ENCODE measurements around the gene SEC14L2.
"Not testable (repeated sequence)": the region's sequence is repeated elsewhere in the genome, so short reads cannot be mapped to it uniquely, and the experiment has no call there.

The SEC14L2 gene

DNA sequence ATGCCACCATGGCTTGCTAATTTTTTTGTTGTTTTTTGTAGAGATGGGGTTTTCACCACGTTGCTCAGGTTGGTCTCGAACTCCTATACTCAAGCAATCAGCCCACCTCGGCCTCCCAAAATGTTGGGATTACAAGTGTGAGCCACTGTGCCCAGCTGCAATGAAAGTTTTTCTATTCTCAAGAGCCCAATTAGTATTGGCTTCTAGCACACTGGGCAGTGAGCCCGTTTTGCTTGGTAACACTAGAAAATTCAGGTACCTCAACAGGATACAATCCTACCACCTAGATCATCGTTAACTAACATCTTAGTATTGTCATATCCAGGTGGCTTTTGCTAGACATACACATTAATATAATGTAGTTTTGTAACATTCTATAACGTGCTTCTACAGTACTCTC, 56.0 kb downstream of the SEC14L2 start:
- Histone ChIP-seq H3K4me1 (ENCODE audit: control insufficient read depth, insufficient read depth, low read length, poor library complexity, severe bottlenecking) (no peaks in the 10 kb centered on the region), H3K4me3 (ENCODE audit: insufficient read depth, low read depth, low read length, poor library complexity, severe bottlenecking) (no peak overlapping the region), H3K9me3 (ENCODE audit: control insufficient read depth, low read length) (no peaks in the 10 kb centered on the region), H3K27ac (ENCODE audit: insufficient read depth, low read length, poor library complexity, severe bottlenecking) (no peak overlapping the region), H3K36me3 (ENCODE audit: control insufficient read depth, insufficient read depth, low read length) (no peaks in the 10 kb centered on the region), H3K27me3 (replicated peaks; ENCODE audit: control insufficient read depth, insufficient read depth, low read length, poor library complexity, severe bottlenecking) (no peaks in the 10 kb centered on the region)
- DNase-seq, result no peak

DNA sequence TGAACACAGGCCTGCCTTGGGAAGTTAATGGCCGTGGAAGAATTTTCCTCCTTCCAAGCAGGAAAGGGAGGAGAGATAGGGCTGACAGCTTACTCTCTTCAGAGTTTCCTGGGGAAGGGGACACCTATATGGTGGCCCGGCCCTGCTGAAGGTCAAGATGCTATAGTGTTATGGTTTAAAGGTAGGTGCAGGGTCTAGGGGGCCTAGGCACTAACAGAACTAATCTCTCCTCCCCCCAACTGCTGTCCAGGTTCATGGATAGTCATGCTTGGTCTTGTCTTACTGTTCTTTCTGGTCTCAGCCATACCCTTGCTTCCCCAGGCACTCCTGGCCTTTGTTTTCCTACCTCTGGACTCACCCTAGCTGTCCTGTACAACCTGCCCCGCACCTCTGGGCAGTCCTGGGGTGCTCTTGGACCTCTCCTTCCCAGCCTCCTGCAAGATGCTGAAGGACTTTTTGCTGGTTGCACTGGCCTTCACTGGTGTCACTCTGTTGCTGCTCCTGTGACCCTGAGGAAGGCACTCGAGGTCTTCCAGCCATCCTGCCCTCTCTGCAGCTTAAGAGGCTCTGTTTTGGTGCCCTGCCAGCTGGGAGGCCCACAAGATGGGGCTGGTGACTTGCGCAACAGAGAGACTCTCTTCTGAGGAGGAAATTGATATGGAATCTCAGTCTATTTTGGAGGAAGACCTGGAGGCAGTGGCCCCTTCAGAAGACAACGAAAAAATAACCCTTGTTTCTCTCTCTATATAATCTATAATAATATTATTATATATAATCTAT, 57.1 kb downstream of the SEC14L2 start:
- H3K36me3 ChIP-seq (ENCODE audit: control insufficient read depth, insufficient read depth, low read length), result no peaks in the 10 kb centered on the region
- H3K27me3 ChIP-seq (replicated peaks; ENCODE audit: control insufficient read depth, insufficient read depth, low read length, poor library complexity, severe bottlenecking), result no peaks in the 10 kb centered on the region
- no peaks in the 10 kb centered on the region for H3K9me3 ChIP-seq (ENCODE audit: control insufficient read depth, low read length)
- H3K4me3 ChIP-seq (ENCODE audit: insufficient read depth, low read depth, low read length, poor library complexity, severe bottlenecking), result no peak overlapping the region
- H3K27ac ChIP-seq (ENCODE audit: insufficient read depth, low read length, poor library complexity, severe bottlenecking), result no peak overlapping the region
- no peak for DNase-seq
- H3K4me1 ChIP-seq (ENCODE audit: control insufficient read depth, insufficient read depth, low read length, poor library complexity, severe bottlenecking), result no peaks in the 10 kb centered on the region

DNA sequence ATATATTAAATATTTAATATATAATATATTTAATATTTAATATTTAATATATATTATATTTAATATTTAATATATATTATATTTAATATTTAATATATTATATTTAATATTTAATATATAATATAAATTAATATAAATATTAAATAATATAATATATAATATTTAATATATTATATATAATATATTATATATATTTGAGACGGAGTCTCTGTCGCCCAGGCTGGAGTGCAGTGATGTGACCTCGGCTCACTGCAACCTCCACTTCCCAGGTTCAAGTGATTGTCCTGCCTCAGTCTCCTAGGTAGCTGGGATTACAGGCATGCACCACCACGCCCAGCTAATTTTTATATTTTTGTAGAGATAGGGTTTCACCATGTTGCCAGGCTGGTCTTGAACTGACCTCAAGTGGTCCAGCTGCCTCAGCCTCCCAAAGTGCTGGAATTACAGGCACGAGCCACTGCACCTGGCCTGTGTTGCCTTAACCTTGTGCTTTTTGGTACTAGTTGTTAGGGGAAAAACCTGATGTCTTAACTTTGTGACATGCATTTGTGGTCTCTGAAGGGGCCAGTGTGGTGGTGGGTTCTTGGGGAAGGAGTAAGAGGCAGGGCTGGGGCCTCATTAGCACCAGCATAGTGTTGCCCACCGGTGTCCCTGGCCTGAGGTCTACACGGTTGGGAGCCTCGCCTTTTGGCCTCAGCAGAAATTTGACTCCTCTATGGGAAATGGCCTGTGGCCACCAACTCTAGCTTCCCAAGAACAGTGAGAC, 58.4 kb downstream of the SEC14L2 start:
- Histone ChIP-seq H3K4me3 (ENCODE audit: insufficient read depth, low read depth, low read length, poor library complexity, severe bottlenecking) (no peak overlapping the region), H3K36me3 (ENCODE audit: control insufficient read depth, insufficient read depth, low read length) (no peaks in the 10 kb centered on the region), H3K4me1 (ENCODE audit: control insufficient read depth, insufficient read depth, low read length, poor library complexity, severe bottlenecking) (no peaks in the 10 kb centered on the region), H3K27ac (ENCODE audit: insufficient read depth, low read length, poor library complexity, severe bottlenecking) (no peak overlapping the region), H3K9me3 (ENCODE audit: control insufficient read depth, low read length) (no peaks in the 10 kb centered on the region), H3K27me3 (replicated peaks; ENCODE audit: control insufficient read depth, insufficient read depth, low read length, poor library complexity, severe bottlenecking) (no peaks in the 10 kb centered on the region)
- DNase-seq, result no peak

DNA sequence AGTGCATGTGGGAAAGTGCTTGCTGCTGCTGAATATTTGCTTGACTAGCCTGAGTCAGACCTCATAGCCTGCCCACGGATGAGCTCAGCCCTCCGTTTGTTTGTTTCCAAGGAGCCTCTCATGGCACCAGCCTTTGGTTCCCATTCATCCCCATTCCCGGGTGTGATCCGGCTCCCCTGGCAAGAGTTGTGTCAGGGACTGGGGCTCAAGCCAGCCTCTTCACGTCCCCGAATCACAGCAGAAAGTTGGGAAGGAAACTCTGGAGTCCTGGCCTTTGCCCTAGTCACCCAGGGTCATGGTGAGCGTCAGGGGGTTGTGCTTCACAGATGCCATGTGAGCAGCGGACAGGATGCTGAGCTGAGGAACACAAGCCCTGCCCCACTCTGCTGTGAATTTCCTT, 61.2 kb downstream of the SEC14L2 start:
- H3K36me3 ChIP-seq (ENCODE audit: control insufficient read depth, insufficient read depth, low read length), result no peaks in the 10 kb centered on the region
- no peak overlapping the region for H3K27ac ChIP-seq (ENCODE audit: insufficient read depth, low read length, poor library complexity, severe bottlenecking)
- H3K4me3 ChIP-seq (ENCODE audit: insufficient read depth, low read depth, low read length, poor library complexity, severe bottlenecking), result no peak overlapping the region
- H3K27me3 ChIP-seq (replicated peaks; ENCODE audit: control insufficient read depth, insufficient read depth, low read length, poor library complexity, severe bottlenecking), result no peaks in the 10 kb centered on the region
- H3K9me3 ChIP-seq (ENCODE audit: control insufficient read depth, low read length), result no peaks in the 10 kb centered on the region
- H3K4me1 ChIP-seq (ENCODE audit: control insufficient read depth, insufficient read depth, low read length, poor library complexity, severe bottlenecking), result no peaks in the 10 kb centered on the region
- DNase-seq, result no peak

DNA sequence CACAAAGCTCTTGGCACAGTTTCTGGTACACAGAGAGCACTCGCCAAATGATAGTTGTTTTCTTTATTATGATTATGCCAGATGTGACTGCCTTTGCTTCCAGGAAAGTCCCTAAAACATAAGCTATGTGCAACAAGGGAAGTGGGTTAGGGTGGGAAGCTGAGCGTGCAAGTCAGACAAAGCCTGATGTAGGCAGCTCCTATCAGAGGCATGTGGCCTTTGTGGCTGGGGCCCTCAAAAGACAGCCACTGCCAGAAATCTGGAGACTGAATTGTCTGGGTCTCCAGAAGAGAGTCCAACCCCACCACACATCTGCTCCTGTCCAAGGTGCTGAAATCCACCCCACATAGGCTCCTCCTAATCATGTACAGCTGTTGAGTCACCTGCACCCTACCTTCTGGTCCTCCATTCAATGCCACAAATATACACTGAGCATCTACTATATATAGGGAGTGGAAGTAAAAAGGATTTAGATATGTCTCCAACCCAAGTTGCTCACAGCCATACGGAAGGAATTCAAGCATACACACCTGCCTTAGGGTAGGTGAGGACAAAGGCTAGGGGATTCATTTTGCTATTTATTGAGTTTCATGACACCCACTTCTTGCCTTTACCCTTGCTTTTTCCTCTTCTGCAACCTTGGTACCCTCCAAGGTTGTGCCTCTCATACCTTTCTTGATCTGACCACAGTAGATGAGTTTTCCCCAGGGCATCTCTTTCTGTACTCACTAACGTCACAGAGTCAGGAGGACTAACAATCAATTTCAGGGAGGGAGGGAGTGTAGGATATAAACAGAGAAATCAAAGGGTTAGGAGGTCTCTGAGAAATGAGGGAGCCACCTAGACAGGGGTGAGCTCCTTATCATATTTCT, 62.6 kb downstream of the SEC14L2 start:
- no peak for DNase-seq
- no peaks in the 10 kb centered on the region for H3K9me3 ChIP-seq (ENCODE audit: control insufficient read depth, low read length)
- H3K4me3 ChIP-seq (ENCODE audit: insufficient read depth, low read depth, low read length, poor library complexity, severe bottlenecking), result no peak overlapping the region
- no peaks in the 10 kb centered on the region for H3K36me3 ChIP-seq (ENCODE audit: control insufficient read depth, insufficient read depth, low read length)
- no peaks in the 10 kb centered on the region for H3K4me1 ChIP-seq (ENCODE audit: control insufficient read depth, insufficient read depth, low read length, poor library complexity, severe bottlenecking)
- H3K27me3 ChIP-seq (replicated peaks; ENCODE audit: control insufficient read depth, insufficient read depth, low read length, poor library complexity, severe bottlenecking), result no peaks in the 10 kb centered on the region
- no peak overlapping the region for H3K27ac ChIP-seq (ENCODE audit: insufficient read depth, low read length, poor library complexity, severe bottlenecking)

DNA sequence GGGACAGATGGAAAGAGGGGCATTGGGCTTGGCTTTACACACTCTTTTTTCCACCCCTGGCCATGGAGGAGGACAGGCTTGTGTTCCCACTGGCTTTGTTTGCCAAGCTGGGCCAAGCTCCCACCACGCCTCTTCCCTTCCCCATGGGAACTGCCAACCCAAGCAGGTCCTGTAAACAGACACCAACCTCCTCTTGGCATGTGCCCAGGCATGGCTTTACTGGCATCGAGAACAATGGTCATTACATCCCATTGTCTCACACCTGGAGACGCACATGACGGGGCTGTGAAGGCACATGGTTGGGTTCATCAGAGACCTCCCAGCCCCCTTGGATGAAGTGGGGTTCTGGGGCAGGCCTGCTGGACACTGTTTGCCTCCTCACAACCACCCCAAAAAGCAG, 63.3 kb downstream of the SEC14L2 start:
- Histone ChIP-seq H3K9me3 (ENCODE audit: control insufficient read depth, low read length) (no peaks in the 10 kb centered on the region), H3K4me1 (ENCODE audit: control insufficient read depth, insufficient read depth, low read length, poor library complexity, severe bottlenecking) (no peaks in the 10 kb centered on the region), H3K4me3 (ENCODE audit: insufficient read depth, low read depth, low read length, poor library complexity, severe bottlenecking) (no peak overlapping the region), H3K27ac (ENCODE audit: insufficient read depth, low read length, poor library complexity, severe bottlenecking) (no peak overlapping the region), H3K36me3 (ENCODE audit: control insufficient read depth, insufficient read depth, low read length) (no peaks in the 10 kb centered on the region), H3K27me3 (replicated peaks; ENCODE audit: control insufficient read depth, insufficient read depth, low read length, poor library complexity, severe bottlenecking) (no peaks in the 10 kb centered on the region)
- no peak for DNase-seq

DNA sequence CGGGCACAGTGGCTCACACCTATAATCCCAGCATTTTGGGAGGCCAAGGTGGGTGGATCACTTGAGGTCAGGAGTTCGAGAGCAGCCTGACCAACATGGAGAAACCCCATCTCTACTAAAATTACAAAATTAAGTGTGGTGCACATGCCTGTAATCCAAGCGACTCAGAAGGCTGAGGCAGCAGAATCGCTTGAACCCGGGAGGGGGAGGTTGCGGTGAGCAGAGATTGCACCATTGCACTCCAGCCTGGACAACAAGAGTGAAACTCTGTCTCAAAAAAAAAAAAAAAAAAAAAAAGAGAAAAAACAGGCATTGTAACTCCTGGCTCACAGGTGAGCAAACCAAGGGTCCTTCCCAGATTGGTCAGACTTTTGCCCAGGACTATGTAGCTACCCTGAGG, 63.7 kb downstream of the SEC14L2 start:
- not testable (repeated sequence) for H3K4me3 ChIP-seq (ENCODE audit: insufficient read depth, low read depth, low read length, poor library complexity, severe bottlenecking); H3K27me3 ChIP-seq (replicated peaks; ENCODE audit: control insufficient read depth, insufficient read depth, low read length, poor library complexity, severe bottlenecking); H3K9me3 ChIP-seq (ENCODE audit: control insufficient read depth, low read length); H3K27ac ChIP-seq (ENCODE audit: insufficient read depth, low read length, poor library complexity, severe bottlenecking); H3K36me3 ChIP-seq (ENCODE audit: control insufficient read depth, insufficient read depth, low read length); H3K4me1 ChIP-seq (ENCODE audit: control insufficient read depth, insufficient read depth, low read length, poor library complexity, severe bottlenecking); DNase-seq

DNA sequence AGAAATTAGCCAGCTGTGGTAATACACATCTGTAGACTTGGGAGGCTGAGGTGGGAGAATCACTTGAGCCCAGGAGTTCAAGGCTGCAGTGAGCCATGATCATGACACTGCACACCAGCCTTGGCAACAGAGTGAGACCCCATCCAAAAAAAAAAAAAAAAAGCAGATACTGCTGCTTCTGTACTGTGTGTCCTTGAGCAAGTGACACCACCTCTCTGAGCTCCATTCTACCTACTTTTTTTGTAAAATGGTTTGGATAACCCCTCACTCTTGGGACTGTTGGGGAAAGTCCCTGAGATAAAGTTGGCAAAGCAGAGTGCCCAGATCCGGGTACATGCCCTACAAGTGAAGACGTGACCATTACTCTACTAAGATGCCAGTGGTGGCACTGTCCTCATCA, 72.3 kb downstream of the SEC14L2 start:
- DNase-seq, result no peak
- Histone ChIP-seq H3K36me3 (ENCODE audit: control insufficient read depth, insufficient read depth, low read length) (no peaks in the 10 kb centered on the region), H3K4me3 (ENCODE audit: insufficient read depth, low read depth, low read length, poor library complexity, severe bottlenecking) (no peak overlapping the region), H3K9me3 (ENCODE audit: control insufficient read depth, low read length) (no peaks in the 10 kb centered on the region), H3K27me3 (replicated peaks; ENCODE audit: control insufficient read depth, insufficient read depth, low read length, poor library complexity, severe bottlenecking) (peaks cover 6% of the 10 kb centered on the region), H3K27ac (ENCODE audit: insufficient read depth, low read length, poor library complexity, severe bottlenecking) (no peak overlapping the region), H3K4me1 (ENCODE audit: control insufficient read depth, insufficient read depth, low read length, poor library complexity, severe bottlenecking) (no peaks in the 10 kb centered on the region)

DNA sequence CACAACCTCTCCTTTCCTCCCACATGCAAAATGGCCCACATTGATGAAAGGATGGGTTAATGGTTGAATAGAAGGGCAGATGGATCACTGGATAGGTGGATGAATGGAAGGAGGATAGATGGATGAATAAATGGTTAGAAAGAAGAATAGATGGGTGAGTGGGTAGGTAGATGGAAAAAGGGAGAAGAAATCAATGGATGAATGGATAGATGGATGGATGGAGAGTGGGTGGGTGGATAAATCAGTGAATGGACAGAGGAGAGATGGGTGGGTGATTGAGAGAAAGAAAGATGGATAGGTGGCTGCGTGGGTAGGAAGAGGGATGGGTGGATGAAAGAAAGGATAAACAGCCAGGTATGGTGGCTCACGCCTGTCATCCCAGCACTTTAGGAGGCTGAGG, 73.8 kb downstream of the SEC14L2 start:
- no peak overlapping the region for H3K27ac ChIP-seq (ENCODE audit: insufficient read depth, low read length, poor library complexity, severe bottlenecking)
- no peaks in the 10 kb centered on the region for H3K9me3 ChIP-seq (ENCODE audit: control insufficient read depth, low read length)
- no peaks in the 10 kb centered on the region for H3K36me3 ChIP-seq (ENCODE audit: control insufficient read depth, insufficient read depth, low read length)
- peaks cover 6% of the 10 kb centered on the region for H3K27me3 ChIP-seq (replicated peaks; ENCODE audit: control insufficient read depth, insufficient read depth, low read length, poor library complexity, severe bottlenecking)
- no peaks in the 10 kb centered on the region for H3K4me1 ChIP-seq (ENCODE audit: control insufficient read depth, insufficient read depth, low read length, poor library complexity, severe bottlenecking)
- H3K4me3 ChIP-seq (ENCODE audit: insufficient read depth, low read depth, low read length, poor library complexity, severe bottlenecking), result no peak overlapping the region
- no peak for DNase-seq

Data from effector memory CD4-positive, alpha-beta T cell (primary cell).